ENCODE measurements around the gene CA11. TPM values are rescaled to one million over a fixed set of nuclear protein-coding genes. Genes with fewer than 3 reads are reported as not detected.

Gene CA11
- total RNA-seq, 1 experiment from 2014 or later, result 10.8 TPM

DNA sequence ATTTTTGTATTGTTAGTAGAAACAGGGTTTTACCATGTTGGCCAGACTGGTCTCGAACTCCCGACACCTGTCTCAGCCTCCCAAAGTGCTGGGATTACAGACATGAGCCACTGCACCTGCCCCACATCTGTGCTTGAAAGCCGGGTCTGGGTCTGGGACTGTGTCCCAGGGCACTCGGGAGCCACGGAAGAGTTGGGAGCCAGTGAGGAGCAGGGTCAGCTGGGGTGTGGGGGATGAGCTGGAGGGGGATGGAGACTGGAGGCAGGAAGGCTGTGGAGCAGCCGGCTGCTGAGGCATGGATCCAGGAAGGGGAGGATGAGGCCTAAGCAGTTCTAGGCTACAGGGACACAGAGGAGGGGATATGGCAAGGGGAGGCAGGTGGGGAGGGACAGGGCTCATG, 50.2 kb downstream of the CA11 start:
- Histone ChIP-seq H3K27me3 (ENCODE audit: control insufficient read depth, insufficient read depth, low read length) (no peaks in the 10 kb centered on the region), H3K4me3 (ENCODE audit: insufficient read depth, low read depth, low read length) (no peak overlapping the region), H3K36me3 (replicated peaks; ENCODE audit: control insufficient read depth, insufficient read depth, low read length) (peaks cover 2% of the 10 kb centered on the region)
- no peak for DNase-seq

DNA sequence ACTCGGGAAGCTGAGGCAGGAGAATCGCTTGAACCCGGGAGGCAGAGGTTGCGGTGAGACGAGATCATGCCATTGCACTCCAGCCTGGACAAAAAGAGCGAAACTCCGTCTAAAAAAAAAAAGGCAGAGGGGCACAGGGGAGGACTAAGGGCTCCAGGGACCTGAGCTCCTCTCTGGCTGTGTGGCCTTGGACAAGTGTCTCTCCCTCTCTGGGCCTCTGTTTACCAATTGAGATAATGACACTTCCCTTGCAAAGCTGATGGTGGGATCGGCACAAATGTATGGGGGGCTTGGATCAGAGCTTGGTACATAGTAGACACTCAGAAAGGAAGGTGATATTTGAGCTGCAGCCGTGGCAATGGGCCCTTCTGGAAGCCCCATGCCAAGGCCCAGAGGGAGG, 50.8 kb downstream of the CA11 start:
- no peak overlapping the region for H3K4me3 ChIP-seq (ENCODE audit: insufficient read depth, low read depth, low read length)
- no peaks in the 10 kb centered on the region for H3K27me3 ChIP-seq (ENCODE audit: control insufficient read depth, insufficient read depth, low read length)
- DNase-seq, result peak; percentile 22
- no peaks in the 10 kb centered on the region for H3K36me3 ChIP-seq (replicated peaks; ENCODE audit: control insufficient read depth, insufficient read depth, low read length)

DNA sequence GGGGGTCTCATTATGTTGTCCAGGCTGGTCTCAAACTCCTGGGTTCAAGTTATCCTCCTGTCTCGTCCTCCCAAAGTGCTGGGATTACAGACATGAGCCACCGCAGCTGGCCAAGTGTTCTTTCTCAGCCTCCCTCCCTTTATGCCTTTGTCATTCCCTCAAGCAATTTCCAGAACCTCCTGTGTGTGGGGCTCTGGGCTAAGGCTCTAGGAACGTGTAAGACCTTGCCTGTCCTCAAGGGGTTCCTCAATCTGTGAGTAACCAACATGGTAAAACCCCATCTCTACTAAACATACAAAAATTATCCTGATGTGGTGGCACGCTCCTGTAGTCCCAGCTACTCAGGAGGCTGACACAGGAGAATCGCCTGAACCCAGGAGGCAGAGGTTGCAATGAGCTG, 55.0 kb downstream of the CA11 start:
- Histone ChIP-seq H3K4me3 (ENCODE audit: insufficient read depth, low read depth, low read length) (no peak overlapping the region), H3K36me3 (replicated peaks; ENCODE audit: control insufficient read depth, insufficient read depth, low read length) (no peaks in the 10 kb centered on the region), H3K27me3 (ENCODE audit: control insufficient read depth, insufficient read depth, low read length) (no peaks in the 10 kb centered on the region)
- peak; percentile 67 for DNase-seq

DNA sequence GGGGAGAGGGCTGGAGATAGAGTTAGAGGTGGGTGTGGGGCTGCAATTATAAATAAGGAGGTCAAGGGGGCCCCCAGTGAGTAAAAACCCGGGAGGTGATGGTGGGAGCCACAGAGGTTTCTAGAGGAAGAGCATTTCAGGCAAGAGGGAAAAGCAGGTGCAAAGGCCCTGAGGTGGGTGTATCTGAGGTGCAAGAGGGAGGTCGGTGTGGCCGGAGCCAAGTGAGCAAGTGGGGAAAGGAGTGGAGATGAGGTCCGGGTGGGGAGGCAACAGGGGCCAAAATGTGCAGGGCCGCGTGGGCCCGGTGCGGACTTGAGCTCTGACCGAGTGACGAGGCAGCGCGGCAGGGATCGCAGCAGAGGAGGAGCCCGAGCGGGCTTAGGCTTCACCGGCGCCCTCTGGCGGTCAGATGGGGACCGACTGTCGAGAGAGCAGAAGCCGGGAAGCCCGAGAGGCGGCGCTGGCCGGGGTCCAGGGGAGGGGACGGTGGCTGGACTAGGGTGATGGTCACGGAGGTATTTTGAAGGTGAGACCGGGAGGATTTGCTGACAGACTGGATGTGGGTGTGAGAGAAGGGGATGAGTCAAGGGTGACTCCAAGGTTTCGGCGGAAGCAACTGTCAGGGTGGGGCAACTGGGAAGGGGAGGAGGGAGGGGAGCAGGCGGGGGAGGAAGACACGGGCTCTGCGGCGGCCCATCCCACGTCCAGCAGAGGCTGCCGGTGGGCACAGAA, 57.2 kb downstream of the CA11 start:
- H3K27me3 ChIP-seq (ENCODE audit: control insufficient read depth, insufficient read depth, low read length), result no peaks in the 10 kb centered on the region
- no peaks in the 10 kb centered on the region for H3K36me3 ChIP-seq (replicated peaks; ENCODE audit: control insufficient read depth, insufficient read depth, low read length)
- peak; percentile 97 for DNase-seq
- peak overlapping the region; percentile 41 for H3K4me3 ChIP-seq (ENCODE audit: insufficient read depth, low read depth, low read length)

Other genes starting within 250 kb of the CA11 start
- 80.6 and 97.8 TPM in 2 replicates for gene GRWD1, start 200.2 kb downstream of the CA11 start, total RNA-seq (2014; rRNA removed; shearing (Covaris generic))
- 0.21 and 0.70 TPM in 2 replicates for gene KCNJ14, start 190.6 kb downstream of the CA11 start, total RNA-seq (2014; rRNA removed; shearing (Covaris generic))
- 42.9 and 51.3 TPM in 2 replicates for gene CYTH2, start 176.8 kb downstream of the CA11 start, total RNA-seq (2014; rRNA removed; shearing (Covaris generic))
- gene LMTK3, start 134.4 kb downstream of the CA11 start, total RNA-seq (2014; rRNA removed; shearing (Covaris generic)), result 3.0 and 3.6 TPM in 2 replicates
- gene SULT2B1, start 94.0 kb downstream of the CA11 start, total RNA-seq (2014; rRNA removed; shearing (Covaris generic)), result 1.8 and 2.8 TPM in 2 replicates
- gene SPACA4, start 39.4 kb downstream of the CA11 start, total RNA-seq (2014; rRNA removed; shearing (Covaris generic)), result not detected in 2 replicates
- 3.8 and 4.0 TPM in 2 replicates for gene FAM83E, start 31.1 kb downstream of the CA11 start, total RNA-seq (2014; rRNA removed; shearing (Covaris generic))
- gene RPL18, start 27.0 kb downstream of the CA11 start, total RNA-seq (2014; rRNA removed; shearing (Covaris generic)), result 3,978 and 5,156 TPM in 2 replicates
- 10.9 and 26.4 TPM in 2 replicates for gene SPHK2, start 26.7 kb downstream of the CA11 start, total RNA-seq (2014; rRNA removed; shearing (Covaris generic))
- gene DBP, start 8.8 kb downstream of the CA11 start, total RNA-seq (2014; rRNA removed; shearing (Covaris generic)), result 11.2 and 18.2 TPM in 2 replicates
- gene NTN5, start 26.8 kb upstream of the CA11 start, total RNA-seq (2014; rRNA removed; shearing (Covaris generic)), result 0.15 TPM in 1 of 2 replicates, not detected in the other
- gene FUT2, start 49.8 kb upstream of the CA11 start, total RNA-seq (2014; rRNA removed; shearing (Covaris generic)), result 0.78 and 1.8 TPM in 2 replicates
- gene MAMSTR, start 73.5 kb upstream of the CA11 start, total RNA-seq (2014; rRNA removed; shearing (Covaris generic)), result 1.7 and 2.4 TPM in 2 replicates
- gene RASIP1, start 94.4 kb upstream of the CA11 start, total RNA-seq (2014; rRNA removed; shearing (Covaris generic)), result 4.5 and 4.6 TPM in 2 replicates
- 0.18 and 0.24 TPM in 2 replicates for gene IZUMO1, start 100.7 kb upstream of the CA11 start, total RNA-seq (2014; rRNA removed; shearing (Covaris generic))
- gene FUT1, start 106.5 kb upstream of the CA11 start, total RNA-seq (2014; rRNA removed; shearing (Covaris generic)), result 6.1 and 8.2 TPM in 2 replicates
- gene FGF21, start 109.3 kb upstream of the CA11 start, total RNA-seq (2014; rRNA removed; shearing (Covaris generic)), result 0.35 TPM in 1 of 2 replicates, not detected in the other
- 31.5 and 40.0 TPM in 2 replicates for gene BCAT2, start 164.8 kb upstream of the CA11 start, total RNA-seq (2014; rRNA removed; shearing (Covaris generic))
- gene HSD17B14, start 190.3 kb upstream of the CA11 start, total RNA-seq (2014; rRNA removed; shearing (Covaris generic)), result 9.9 and 18.0 TPM in 2 replicates
- 20.6 and 25.6 TPM in 2 replicates for gene PLEKHA4, start 222.4 kb upstream of the CA11 start, total RNA-seq (2014; rRNA removed; shearing (Covaris generic))
- gene PPP1R15A, start 226.2 kb upstream of the CA11 start, total RNA-seq (2014; rRNA removed; shearing (Covaris generic)), result 20.3 and 21.6 TPM in 2 replicates